Psoas muscle (tissue), 8 donors: ENCODE measurements around the gene USP13. TPM values are rescaled to one million over a fixed set of nuclear protein-coding genes. Genes with fewer than 3 reads are reported as not detected.

Source experiments
- ATAC-seq, 4 donors: fragments of 200-7000 bp; cut with Tn5 transposase; one replicate each; pipeline ENCODE4 v1.9.1; 2020; ENCODE audit warnings: moderate library complexity in 3 of 4, mild to moderate bottlenecking in 2 of 4
- DNase-seq, 2 donors: peaks; one replicate each; pipeline ENCODE4 v3.0.0-alpha.2; 2020
- H3K27ac ChIP-seq: fragments of 200-600 bp; one replicate; pipeline ENCODE4 v1.8.0; 2022
- H3K27me3 ChIP-seq, 3 donors: fragments of 200-600 bp in 1 of 3; one replicate each; pipeline versions ENCODE4 v1.6.1 to v1.8.0; 2013 to 2022; ENCODE audit warnings: low read length in 2 of 3, mild to moderate bottlenecking in 2 of 3, moderate library complexity in 1 of 3; ENCODE audit not compliant: insufficient read depth in 3 of 3
- H3K36me3 ChIP-seq, 2 donors: fragments of 200-600 bp in 1 of 2; one replicate each; pipeline versions ENCODE4 v1.6.1 to v1.8.0; 2013 to 2022; ENCODE audit warnings: low read depth in 1 of 2, mild to moderate bottlenecking in 1 of 2, moderate library complexity in 1 of 2; ENCODE audit not compliant: insufficient read depth in 1 of 2
- H3K4me1 ChIP-seq: fragments of 200-600 bp; one replicate; pipeline ENCODE4 v1.8.0; 2022
- H3K4me3 ChIP-seq: fragments of 200-600 bp; one replicate; pipeline ENCODE4 v1.8.0; 2022; ENCODE audit warnings: mild to moderate bottlenecking
- H3K9me3 ChIP-seq: fragments of 200-600 bp; one replicate; pipeline ENCODE4 v1.8.0; 2022
- WGBS, 3 donors: extraction: QIAGEN DNeasy Blood & Tissue Kit; methylation state at CpG; one replicate each; pipeline versions ENCODE4 v1.1.6 to v1.1.7; 2013; 5-methylcytosine and 5-hydroxymethylcytosine counted together
- intact Hi-C, 2 donors: fragments of 100-400 bp; cut with DNase I; formaldehyde crosslinking; loops; one replicate each; pipeline versions ENCODE4 v1.11.0 to v1.14.2; 2022
- polyA plus RNA-seq, 3 donors: library from polyadenylated mRNA; stranded (reverse); fragments of 200-250 nt; gene quantifications; one replicate each; pipeline ENCODE4 v1.2.3, GENCODE V29; 2013
- total RNA-seq, 4 donors: library from RNA; stranded (reverse); fragmentation: NEBNext Ultra II Directional in 2 of 4; extraction: Animal tissue kit (Norgen Biotek cat#: 25700) in 2 of 4; gene quantifications; one replicate each; pipeline versions ENCODE4 v1.2.1 to v1.2.4, GENCODE V29; 2021 to 2023
- TF ChIP-seq, protein P1 (sequence below): fragments of 200-600 bp; IDR thresholded peaks from one replicate; pipeline ENCODE4 v1.8.0; 2022; ENCODE audit warnings: antibody characterized with exemption
- donor health status: healthy with polysubstance abuse.
- donor health status: DM: no; HTN: no; CAD: no; lungs with moderate emphysema.
- donor health status: Bipolar disorder and iron deficiency.
- donor health status: healthy.
- donor health status: DM: yes; HTN: yes; CAD: no.
- donor health status: DM: no; HTN: no; CAD: no.
- donor health status: DM: no; HTN: no; CAD: no.
- donor health status: DM: yes; HTN: yes; CAD: no.

USP13 gene
- total and polyA plus RNA-seq, 7 donors, result 16.1 to 324 (median 175) TPM

DNA sequence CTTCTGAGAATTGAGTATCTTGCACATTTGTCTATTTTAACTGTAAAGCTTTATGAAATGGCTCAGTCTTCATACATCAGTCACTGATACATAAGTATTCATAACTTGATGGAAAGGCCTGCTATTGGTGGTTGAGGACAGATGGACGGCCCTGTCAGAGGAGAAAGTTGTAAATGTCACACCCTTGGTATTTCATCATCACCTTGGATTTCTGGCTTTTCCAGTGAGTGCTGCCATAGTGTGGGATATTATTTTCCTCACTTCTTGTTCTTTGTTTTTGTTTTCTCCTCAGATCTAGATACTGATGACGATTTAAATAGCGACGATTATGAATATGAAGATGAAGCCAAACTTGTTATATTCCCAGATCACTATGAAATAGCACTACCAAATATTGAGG lies 47.9 kb downstream of the USP13 start:
- H3K9me3 ChIP-seq, result no peaks in the 10 kb centered on the region
- H3K4me1 ChIP-seq, result peaks cover 45% of the 10 kb centered on the region
- DNase-seq (no peak), ATAC-seq (no peak)
- TF ChIP-seq, protein P1, sequence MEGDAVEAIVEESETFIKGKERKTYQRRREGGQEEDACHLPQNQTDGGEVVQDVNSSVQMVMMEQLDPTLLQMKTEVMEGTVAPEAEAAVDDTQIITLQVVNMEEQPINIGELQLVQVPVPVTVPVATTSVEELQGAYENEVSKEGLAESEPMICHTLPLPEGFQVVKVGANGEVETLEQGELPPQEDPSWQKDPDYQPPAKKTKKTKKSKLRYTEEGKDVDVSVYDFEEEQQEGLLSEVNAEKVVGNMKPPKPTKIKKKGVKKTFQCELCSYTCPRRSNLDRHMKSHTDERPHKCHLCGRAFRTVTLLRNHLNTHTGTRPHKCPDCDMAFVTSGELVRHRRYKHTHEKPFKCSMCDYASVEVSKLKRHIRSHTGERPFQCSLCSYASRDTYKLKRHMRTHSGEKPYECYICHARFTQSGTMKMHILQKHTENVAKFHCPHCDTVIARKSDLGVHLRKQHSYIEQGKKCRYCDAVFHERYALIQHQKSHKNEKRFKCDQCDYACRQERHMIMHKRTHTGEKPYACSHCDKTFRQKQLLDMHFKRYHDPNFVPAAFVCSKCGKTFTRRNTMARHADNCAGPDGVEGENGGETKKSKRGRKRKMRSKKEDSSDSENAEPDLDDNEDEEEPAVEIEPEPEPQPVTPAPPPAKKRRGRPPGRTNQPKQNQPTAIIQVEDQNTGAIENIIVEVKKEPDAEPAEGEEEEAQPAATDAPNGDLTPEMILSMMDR, result no peak
- intact Hi-C loops, result no loop called here
- H3K36me3 ChIP-seq, result peaks cover 0 to 3% of the 10 kb centered on the region in 2 donors
- H3K27me3 ChIP-seq, result no peaks in the 10 kb centered on the region
- H3K4me3 ChIP-seq, result no peak overlapping the region
- 84 to 93% (median 88%) methylated on average over 4 of the region's 4 CpGs for WGBS, 3 donors
- peak overlapping the region; percentile 64 for H3K27ac ChIP-seq

DNA sequence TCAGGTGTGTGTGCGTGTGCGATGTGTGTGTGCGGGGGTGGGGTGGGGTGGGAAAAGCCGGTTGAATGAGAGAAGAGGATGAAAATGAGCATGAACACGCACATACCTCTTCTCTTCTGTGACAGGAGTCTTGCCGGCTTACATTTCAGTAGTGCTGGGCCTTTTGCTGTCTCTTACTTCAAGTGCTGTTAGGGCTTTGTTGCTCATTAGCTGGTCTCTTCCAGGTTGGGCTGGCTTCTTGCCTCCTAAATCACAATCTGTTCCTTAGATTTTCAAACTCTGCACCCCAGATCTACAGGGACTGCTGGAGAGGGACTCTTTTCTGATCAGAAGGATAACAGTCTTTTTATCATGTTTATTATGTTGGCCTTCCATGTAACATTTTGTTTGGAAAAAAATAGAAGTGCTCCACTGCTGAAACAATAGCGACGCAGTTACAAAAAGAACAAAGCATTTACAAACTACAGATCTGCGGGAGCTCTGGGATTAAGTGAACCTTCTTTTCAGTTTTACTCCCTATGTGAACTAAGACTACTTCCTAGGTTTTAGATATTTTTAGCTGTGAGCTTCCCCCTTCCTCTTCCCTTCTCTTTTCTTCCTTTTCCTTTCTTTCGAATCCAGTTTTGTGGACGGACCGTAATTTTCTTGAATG lies 48.5 kb downstream of the USP13 start:
- no peak overlapping the region for H3K4me3 ChIP-seq
- H3K9me3 ChIP-seq, result no peaks in the 10 kb centered on the region
- ATAC-seq (no peak), DNase-seq (no peak)
- H3K4me1 ChIP-seq, result peaks cover 48% of the 10 kb centered on the region
- H3K27me3 ChIP-seq, result no peaks in the 10 kb centered on the region
- intact Hi-C loops, result no loop called here
- peak overlapping the region; percentile 92 for H3K27ac ChIP-seq
- TF ChIP-seq, protein P1, result no peak
- 78 to 83% (median 81%) methylated on average over 12 of the region's 12 CpGs for WGBS, 3 donors
- peaks cover 0 to 3% of the 10 kb centered on the region in 2 donors for H3K36me3 ChIP-seq

DNA sequence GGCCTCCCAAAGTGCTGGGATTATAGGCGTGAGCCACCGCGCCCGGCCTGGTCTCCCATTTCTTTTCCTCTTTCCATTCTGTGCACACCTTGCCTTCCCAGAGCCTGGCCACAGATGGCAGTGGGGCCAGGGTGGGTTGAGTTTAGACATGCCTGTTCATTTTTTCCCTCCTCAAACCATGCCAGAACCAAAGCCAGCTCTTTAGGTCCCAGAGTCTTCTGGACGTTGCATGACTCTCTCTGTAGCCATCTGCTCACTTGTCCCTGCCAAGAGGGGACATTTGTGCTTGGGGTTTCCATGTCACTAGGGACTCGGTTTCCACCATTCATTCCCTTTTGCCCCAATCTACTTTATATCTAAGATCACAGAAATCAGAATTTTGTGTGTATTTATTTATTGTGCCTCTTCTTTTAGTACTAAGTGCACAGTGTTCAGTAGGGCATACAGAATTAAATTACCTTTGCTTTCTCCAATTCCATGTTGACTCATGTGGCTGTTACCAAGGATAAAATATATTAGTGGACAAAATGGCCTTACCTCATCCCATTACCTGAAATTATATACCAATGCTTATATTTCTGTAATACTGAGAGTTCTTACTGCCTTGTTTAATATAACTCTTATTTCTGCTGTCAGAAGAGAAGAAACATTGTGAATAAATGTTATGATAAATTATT lies 49.6 kb downstream of the USP13 start:
- Histone ChIP-seq H3K36me3 (peaks cover 0 to 7% of the 10 kb centered on the region in 2 donors), H3K9me3 (no peaks in the 10 kb centered on the region), H3K27ac (peak overlapping the region; percentile 92), H3K4me3 (no peak overlapping the region), H3K4me1 (peaks cover 47% of the 10 kb centered on the region), H3K27me3 (no peaks in the 10 kb centered on the region)
- WGBS, 3 donors, result 74 to 85% (median 80%) methylated on average over 6 of the region's 6 CpGs
- TF ChIP-seq, protein P1, result no peak
- DNase-seq (no peak), ATAC-seq (peak in 2 of 4 donors; percentile 29 to 41)
- intact Hi-C loops, result no loop called here

DNA sequence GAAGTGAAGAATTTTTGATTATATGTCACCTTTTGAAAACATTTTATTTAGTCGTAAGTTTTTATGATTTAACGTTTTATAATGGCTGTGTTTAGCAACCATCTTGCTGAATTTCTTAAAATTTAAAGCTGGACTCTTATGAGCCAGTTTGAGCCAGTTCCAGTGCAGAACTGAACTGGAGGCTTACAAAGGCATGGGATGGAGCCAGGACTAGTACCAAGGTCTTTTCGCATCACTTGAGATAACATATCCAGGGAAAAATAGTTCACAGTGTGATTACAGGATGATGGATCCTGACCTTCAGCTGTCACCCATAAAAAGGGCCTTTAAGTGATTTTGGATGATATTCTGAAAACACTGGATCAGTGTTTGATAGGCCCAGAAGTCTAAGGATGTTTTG lies 51.0 kb downstream of the USP13 start:
- H3K36me3 ChIP-seq, result peaks cover 0 to 15% of the 10 kb centered on the region in 2 donors
- 78 to 98% (median 94%) methylated on average over 3 of the region's 3 CpGs for WGBS, 3 donors
- intact Hi-C loops, result no loop called here
- peak overlapping the region; percentile 92 for H3K27ac ChIP-seq
- no peaks in the 10 kb centered on the region for H3K27me3 ChIP-seq
- TF ChIP-seq, protein P1, result no peak
- no peak for ATAC-seq
- no peaks in the 10 kb centered on the region for H3K9me3 ChIP-seq
- DNase-seq, result no peak
- no peak overlapping the region for H3K4me3 ChIP-seq
- peaks cover 39% of the 10 kb centered on the region for H3K4me1 ChIP-seq
